ENCODE data around the gene LSM6.

LSM6 gene

DNA sequence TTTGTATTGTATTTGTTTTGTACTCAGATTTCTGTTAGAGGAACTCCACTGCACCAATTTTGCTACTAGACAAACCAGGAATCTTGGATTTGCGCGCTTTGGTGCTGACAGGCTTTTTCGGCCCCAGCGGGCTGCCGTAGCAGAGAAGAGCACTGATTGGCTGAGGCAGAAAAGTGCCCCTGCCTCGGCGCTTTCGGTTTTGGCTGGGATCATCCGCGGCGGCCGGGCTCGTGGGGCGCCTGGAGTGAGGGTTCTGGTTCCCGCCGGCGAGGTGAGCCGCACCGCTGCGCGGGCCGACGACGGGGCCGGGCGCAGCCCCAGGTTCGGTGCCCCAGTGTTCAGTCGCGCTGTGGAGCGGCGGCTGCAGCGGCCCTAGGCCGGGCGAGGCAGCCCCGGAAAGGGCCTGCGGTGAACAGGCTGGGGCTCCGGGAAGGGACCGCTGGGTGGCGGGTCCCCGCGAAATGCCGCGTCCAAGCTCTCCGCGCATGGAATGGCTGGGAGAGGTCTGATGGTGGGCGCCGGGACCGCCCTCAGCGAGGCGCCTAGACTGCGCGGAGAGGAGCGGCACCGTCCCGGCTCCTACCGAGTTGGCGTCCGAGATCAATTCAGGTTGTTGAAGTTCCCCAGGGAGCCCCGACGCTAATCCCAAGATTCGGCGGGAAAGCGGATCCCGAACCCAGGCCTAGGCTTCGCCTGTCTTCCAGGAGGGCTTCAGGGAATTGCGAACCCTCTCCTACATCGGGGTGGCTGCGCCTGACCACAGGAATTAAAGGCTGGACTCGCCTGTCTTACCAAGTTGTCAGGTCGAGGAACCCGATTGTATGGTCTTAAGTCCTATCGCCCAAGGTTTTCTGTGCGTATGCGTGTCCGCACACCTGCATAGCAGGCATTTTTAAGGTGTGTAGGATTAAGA, at the start of gene LSM6:
LSM6 (plus strand) TSS at position 178 of the 913 bp plus-strand sequence. CDS start 7,204 bp downstream, outside the sequence.
- Mint-ChIP-seq H3K4me1 (peaks cover 39% of the 10 kb centered on the region), H3K27ac (peak within 1 kb of the TSS; percentile 93), H3K36me3 (peaks cover 3% of the 10 kb centered on the region), H3K9me3 (no peaks in the 10 kb centered on the region), H3K4me3 (peak within 1 kb of the TSS; percentile 88), H3K27me3 (no peaks in the 10 kb centered on the region)
- ATAC-seq: peak; percentile 95

DNA sequence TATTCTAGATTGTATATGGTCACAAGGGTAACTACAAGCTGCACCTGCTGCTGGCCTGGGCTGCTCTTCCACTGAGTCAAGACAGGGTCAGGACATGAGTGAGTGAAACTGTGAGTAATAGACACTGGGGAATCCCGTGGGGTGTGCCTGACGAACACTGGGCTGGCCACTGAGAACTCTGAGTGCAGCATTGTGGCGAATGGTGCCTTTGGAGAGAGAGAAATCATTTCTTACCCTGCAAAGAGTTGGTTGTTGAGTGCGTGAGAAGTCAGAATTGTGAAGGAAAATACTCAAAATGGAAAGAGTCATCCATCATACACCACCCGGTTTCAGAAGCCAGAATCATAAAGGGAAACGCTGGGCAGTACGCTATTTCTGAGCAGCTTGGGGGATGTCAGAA, 43.1 kb upstream of the LSM6 start:
- Mint-ChIP-seq H3K27ac (peak overlapping the region; percentile 12), H3K4me1 (peaks cover 14% of the 10 kb centered on the region), H3K27me3 (no peaks in the 10 kb centered on the region), H3K36me3 (no peaks in the 10 kb centered on the region), H3K9me3 (no peaks in the 10 kb centered on the region), H3K4me3 (peak overlapping the region; percentile 20)
- peak; percentile 97 for ATAC-seq

DNA sequence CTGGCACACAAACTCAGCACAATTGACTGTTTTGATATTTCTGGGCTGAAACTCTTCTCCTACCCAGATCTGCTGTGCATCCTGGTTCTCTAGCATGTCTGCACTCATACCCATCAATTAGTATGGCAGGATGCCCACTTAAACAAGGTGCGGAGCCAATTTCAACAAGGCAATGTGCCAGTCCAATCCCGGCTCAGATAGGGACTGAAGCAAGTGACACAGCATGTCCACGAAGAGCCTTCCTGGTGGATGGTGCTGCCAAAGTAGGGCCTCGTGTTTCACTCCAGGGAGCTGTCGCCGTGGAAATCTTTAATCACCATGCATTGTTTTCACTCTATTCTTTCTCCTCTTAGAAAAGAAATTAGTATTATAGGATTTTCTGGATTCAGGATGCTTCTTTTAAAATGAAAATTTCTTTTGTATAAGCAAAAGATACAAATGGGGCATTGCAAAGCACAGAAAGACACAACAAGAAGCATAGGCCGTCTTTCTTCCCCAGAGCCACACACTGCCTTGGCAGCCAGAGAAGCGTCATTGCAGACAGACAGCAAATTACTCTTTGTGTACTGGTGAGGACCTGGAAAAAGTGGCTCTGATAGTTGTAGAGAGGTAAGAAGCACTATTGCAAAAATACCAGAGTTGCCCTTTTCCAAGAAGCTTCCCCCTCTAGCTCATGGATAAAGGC, 40.6 kb upstream of the LSM6 start:
- H3K4me3 Mint-ChIP-seq: no peak overlapping the region
- peaks cover 14% of the 10 kb centered on the region for H3K4me1 Mint-ChIP-seq
- no peak overlapping the region for H3K27ac Mint-ChIP-seq
- H3K9me3 Mint-ChIP-seq: no peaks in the 10 kb centered on the region
- H3K36me3 Mint-ChIP-seq: no peaks in the 10 kb centered on the region
- no peaks in the 10 kb centered on the region for H3K27me3 Mint-ChIP-seq
- ATAC-seq: no peak

DNA sequence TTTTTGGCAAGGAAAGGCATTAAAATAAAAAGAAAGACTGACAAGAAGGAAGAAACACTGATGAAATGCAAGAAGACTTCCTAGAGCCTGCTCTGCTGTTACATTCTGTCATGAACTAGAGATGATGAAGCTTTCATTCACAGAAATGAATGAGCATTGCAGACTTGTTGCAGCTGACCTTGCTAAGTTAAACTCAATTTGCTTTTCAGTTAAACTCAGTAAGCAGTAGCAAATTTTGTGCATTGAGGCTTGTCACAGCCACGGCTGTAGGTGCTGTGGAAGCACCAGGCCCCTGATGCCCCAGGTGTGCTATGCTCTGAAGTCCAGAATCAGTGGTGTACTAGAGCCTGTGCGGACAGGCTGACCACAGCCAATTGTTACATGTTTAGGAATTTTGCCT, 39.6 kb upstream of the LSM6 start:
- ATAC-seq: no peak
- H3K27me3 Mint-ChIP-seq: no peaks in the 10 kb centered on the region

DNA sequence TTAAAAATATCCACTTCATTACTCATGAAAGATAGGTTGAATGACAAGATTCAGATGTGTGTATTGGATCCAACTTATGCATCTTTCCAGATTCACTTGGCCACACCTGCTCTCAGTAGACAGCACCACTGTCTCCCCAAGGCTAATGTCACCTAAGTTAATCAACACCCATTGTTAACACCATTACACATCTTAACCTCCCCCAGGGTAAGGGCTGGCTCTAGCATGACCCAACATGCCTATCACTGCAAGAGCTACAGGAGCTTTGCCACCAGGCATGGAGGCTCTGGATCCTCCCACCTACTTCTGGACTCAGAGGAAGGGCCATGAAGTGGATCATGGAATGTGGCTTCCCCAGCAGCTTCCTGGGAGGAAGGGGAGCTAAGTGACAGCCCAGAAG, 32.8 kb upstream of the LSM6 start:
- Mint-ChIP-seq H3K9me3 (no peaks in the 10 kb centered on the region), H3K27ac (no peak overlapping the region), H3K4me1 (no peaks in the 10 kb centered on the region)

More for the DNA sequence above, 39.6 kb upstream of the LSM6 start:
- Mint-ChIP-seq H3K4me1 (peaks cover 14% of the 10 kb centered on the region), H3K9me3 (no peaks in the 10 kb centered on the region), H3K4me3 (no peak overlapping the region), H3K36me3 (no peaks in the 10 kb centered on the region), H3K27ac (no peak overlapping the region)

GRCh38 chr4:146143888-146144287, 31.6 kb upstream of the LSM6 start:
- H3K4me1 Mint-ChIP-seq: no peaks in the 10 kb centered on the region
- H3K9me3 Mint-ChIP-seq: no peaks in the 10 kb centered on the region
- no peaks in the 10 kb centered on the region for H3K36me3 Mint-ChIP-seq
- no peak for ATAC-seq
- H3K27me3 Mint-ChIP-seq: no peaks in the 10 kb centered on the region
- H3K27ac Mint-ChIP-seq: no peak overlapping the region
- H3K4me3 Mint-ChIP-seq: no peak overlapping the region

More for the DNA sequence above, 32.8 kb upstream of the LSM6 start:
- Mint-ChIP-seq H3K27me3 (no peaks in the 10 kb centered on the region), H3K4me3 (no peak overlapping the region), H3K36me3 (no peaks in the 10 kb centered on the region)
- ATAC-seq: no peak

- Mint-ChIP-seq H3K4me1 (no peaks in the 10 kb centered on the region), H3K4me3 (no peak overlapping the region), H3K27ac (no peak overlapping the region), H3K9me3 (peaks cover 2% of the 10 kb centered on the region), H3K27me3 (no peaks in the 10 kb centered on the region), H3K36me3 (no peaks in the 10 kb centered on the region)
- ATAC-seq: no peak
Measured at GRCh38 chr4:146146918-146147317, 28.6 kb upstream of the LSM6 start.

DNA sequence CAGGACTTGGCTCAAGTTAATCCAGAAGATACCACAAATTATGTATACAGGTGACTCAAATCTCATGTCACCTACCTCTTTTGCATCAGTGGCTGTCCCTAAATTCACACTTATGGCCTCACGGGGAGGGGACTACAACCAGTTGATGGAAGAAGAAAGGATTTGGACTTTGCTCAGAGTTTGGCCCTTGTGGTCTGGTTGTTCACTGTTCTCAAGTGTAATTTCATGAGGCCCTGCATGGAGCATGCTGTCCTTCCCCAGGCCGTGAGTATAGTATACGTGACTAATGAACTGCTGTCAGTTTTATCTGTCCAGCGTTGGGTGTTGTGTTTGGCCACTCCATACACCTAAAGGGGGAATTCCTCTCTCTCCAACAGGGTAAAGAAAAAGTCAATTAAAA, 27.5 kb upstream of the LSM6 start:
- no peaks in the 10 kb centered on the region for H3K36me3 Mint-ChIP-seq
- no peak overlapping the region for H3K27ac Mint-ChIP-seq
- H3K9me3 Mint-ChIP-seq: peaks cover 2% of the 10 kb centered on the region
- H3K27me3 Mint-ChIP-seq: no peaks in the 10 kb centered on the region
- no peak overlapping the region for H3K4me3 Mint-ChIP-seq
- no peaks in the 10 kb centered on the region for H3K4me1 Mint-ChIP-seq
- no peak for ATAC-seq

- no peaks in the 10 kb centered on the region for H3K36me3 Mint-ChIP-seq
- H3K4me3 Mint-ChIP-seq: no peak overlapping the region
- H3K27ac Mint-ChIP-seq: no peak overlapping the region
- ATAC-seq: peak; percentile 71
- H3K9me3 Mint-ChIP-seq: peaks cover 2% of the 10 kb centered on the region
- no peaks in the 10 kb centered on the region for H3K27me3 Mint-ChIP-seq
- H3K4me1 Mint-ChIP-seq: peaks cover 8% of the 10 kb centered on the region
Measured at GRCh38 chr4:146154057-146154456, 21.5 kb upstream of the LSM6 start.

DNA sequence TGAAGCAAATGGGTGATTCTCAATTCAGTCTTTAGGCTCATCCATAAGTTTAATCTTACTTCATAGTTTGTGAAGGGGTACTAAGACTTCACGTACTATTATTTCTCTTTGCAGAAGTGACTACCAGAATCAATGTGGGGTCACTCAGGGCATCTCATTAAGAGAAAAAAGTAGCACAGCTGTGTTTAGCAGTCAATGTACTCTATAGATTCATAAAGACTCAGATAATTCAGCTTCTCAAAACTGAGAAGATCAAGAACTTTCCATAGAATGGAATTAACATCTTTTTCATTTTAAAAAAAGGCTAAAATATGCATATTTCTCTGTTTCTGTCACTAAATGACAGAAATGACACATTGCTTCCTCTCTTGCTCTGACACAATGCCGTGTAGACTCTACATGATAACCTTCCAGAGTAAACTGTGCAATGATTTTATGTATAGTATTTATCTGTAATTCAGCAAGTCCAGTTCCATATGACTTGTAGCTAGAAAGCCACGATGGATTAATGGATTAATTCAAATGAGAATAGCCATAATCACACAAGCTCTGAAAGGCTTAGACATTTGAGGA, 20.3 kb upstream of the LSM6 start:
- Mint-ChIP-seq H3K4me3 (no peak overlapping the region), H3K9me3 (no peaks in the 10 kb centered on the region), H3K36me3 (no peaks in the 10 kb centered on the region), H3K4me1 (peaks cover 17% of the 10 kb centered on the region), H3K27me3 (no peaks in the 10 kb centered on the region), H3K27ac (no peak overlapping the region)
- ATAC-seq: peak; percentile 64

DNA sequence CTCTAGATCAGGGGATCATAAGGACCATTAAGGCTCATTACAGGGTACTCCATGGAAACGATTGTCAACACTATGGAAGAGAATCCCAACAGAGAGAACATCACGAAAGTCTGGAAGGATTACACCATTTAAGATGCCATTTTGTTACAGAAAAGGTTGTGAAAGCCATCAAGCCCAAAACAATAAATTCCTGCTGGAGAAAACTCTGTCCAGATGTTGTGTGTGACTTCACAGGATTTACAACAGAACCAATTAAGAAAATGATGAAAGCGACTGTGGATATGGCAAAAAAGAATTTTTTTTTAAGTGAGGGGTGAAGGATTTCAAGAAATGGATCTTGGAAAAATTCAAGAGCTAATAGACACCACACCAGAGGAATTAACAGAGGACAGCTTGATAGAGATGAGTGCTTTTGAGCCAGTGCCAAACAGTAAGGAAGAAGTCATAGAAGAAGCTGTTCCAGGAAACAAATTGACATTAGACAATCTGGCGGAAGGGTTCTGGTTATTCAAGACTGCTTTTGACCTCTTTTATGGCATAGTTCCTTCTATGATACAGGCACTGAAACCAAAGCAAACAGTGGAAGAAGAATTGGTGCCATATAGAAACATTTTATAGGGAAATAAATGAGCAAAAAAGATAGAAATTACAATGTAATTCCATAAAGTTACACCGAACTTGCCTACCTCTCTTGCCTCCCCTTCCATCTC, 17.3 kb upstream of the LSM6 start:
- Mint-ChIP-seq H3K9me3 (peaks cover 4% of the 10 kb centered on the region), H3K27me3 (no peaks in the 10 kb centered on the region), H3K36me3 (no peaks in the 10 kb centered on the region), H3K4me1 (peaks cover 17% of the 10 kb centered on the region), H3K27ac (no peak overlapping the region), H3K4me3 (no peak overlapping the region)
- ATAC-seq: no peak

DNA sequence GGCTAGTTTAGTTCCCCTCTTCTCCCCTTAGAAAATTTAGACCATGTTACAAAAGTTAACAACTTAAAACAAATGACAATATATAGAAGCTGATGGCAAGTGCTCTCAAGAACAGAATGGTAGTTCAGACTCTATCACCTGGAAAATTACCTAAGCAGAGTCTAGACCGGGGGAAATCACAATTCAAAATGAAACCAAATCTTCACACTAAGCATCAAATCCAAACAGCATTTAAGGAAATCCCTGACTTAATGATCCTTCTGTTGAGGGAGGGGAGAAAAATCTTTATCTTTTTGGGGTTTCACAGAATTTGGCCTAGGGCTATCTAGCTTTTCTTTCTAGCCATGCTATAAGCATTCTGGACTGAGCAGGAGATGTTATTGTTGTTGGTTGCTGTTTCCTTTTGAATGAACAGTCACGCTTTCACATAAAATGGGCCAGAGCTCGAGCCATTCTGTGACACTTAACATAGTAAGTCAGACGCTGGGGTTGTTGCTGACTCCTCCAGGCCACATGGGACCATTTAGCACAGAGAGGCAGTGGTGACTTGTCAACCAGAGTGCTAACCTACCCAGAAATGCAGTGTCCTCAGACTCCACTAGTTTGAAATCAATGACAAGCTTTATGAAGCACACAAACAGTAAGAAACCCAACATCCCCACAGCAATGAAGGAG, 16.0 kb upstream of the LSM6 start:
- Mint-ChIP-seq H3K27me3 (no peaks in the 10 kb centered on the region), H3K27ac (peak overlapping the region; percentile 58), H3K4me3 (no peak overlapping the region), H3K4me1 (peaks cover 10% of the 10 kb centered on the region), H3K36me3 (no peaks in the 10 kb centered on the region), H3K9me3 (peaks cover 4% of the 10 kb centered on the region)
- peak; percentile 56 for ATAC-seq

- no peak overlapping the region for H3K4me3 Mint-ChIP-seq
- H3K9me3 Mint-ChIP-seq: peaks cover 4% of the 10 kb centered on the region
- H3K36me3 Mint-ChIP-seq: no peaks in the 10 kb centered on the region
- no peak for ATAC-seq
- H3K27ac Mint-ChIP-seq: no peak overlapping the region
- H3K27me3 Mint-ChIP-seq: no peaks in the 10 kb centered on the region
- H3K4me1 Mint-ChIP-seq: peaks cover 15% of the 10 kb centered on the region
Measured at GRCh38 chr4:146161243-146161642, 14.3 kb upstream of the LSM6 start.

DNA sequence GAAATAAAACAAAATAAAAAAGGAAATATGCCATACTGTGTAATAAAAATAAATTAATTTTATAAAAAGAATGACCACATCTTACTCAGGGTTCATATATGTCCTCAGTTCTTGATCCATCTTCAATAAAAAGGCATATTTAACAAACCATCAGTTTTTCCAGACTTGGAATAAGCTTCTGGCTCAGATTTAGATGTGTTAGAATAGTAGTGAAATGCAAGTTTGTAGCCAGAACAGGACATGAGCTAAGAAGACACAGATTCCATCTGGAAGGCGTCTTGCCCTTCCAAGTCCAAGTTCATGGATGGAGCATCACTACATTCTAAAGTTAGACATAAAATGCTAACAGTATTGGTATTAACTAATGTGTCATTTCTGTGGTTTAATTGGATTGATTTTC, 10.3 kb upstream of the LSM6 start:
- Mint-ChIP-seq H3K4me3 (no peak overlapping the region), H3K9me3 (peaks cover 4% of the 10 kb centered on the region), H3K4me1 (peaks cover 5% of the 10 kb centered on the region), H3K27ac (no peak overlapping the region), H3K27me3 (no peaks in the 10 kb centered on the region), H3K36me3 (no peaks in the 10 kb centered on the region)
- ATAC-seq: no peak
